Hepatic stellate cell (primary cell): ENCODE measurements around the gene FOXL1.

Source experiments
- DNase-seq: peaks from one replicate; pipeline ENCODE4 v3.0.0; 2011; ENCODE audit warnings: low spot score

The FOXL1 gene

GRCh38 chr16:86568677-86569623 is 9.4 kb upstream of the FOXL1 start:
- no peak for DNase-seq

GRCh38 chr16:86569701-86570447 is 8.5 kb upstream of the FOXL1 start:
- no peak for DNase-seq

GRCh38 chr16:86570558-86571529 is 7.5 kb upstream of the FOXL1 start:
- no peak for DNase-seq

- DNase-seq: no peak
Observed at GRCh38 chr16:86571530-86571915, 6.8 kb upstream of the FOXL1 start.

GRCh38 chr16:86572041-86572521 is 6.3 kb upstream of the FOXL1 start:
- no peak for DNase-seq

- DNase-seq: no peak
Observed at GRCh38 chr16:86572606-86573005, 5.7 kb upstream of the FOXL1 start.

- no peak for DNase-seq
Observed at GRCh38 chr16:86573215-86573614, 5.1 kb upstream of the FOXL1 start.

- DNase-seq: no peak
Observed at GRCh38 chr16:86573646-86574508, 4.5 kb upstream of the FOXL1 start.

GRCh38 chr16:86574646-86575045 is 3.7 kb upstream of the FOXL1 start:
- no peak for DNase-seq

- no peak for DNase-seq
Observed at GRCh38 chr16:86575095-86575685, 3.2 kb upstream of the FOXL1 start.

GRCh38 chr16:86575754-86576557 is 2.4 kb upstream of the FOXL1 start:
- DNase-seq: peak; percentile 94

GRCh38 chr16:86576591-86577313 is 1.6 kb upstream of the FOXL1 start:
- no peak for DNase-seq

GRCh38 chr16:86577314-86577971 is 906 bp upstream of the FOXL1 start:
- no peak for DNase-seq

- DNase-seq: peak; percentile 78
Observed at GRCh38 chr16:86578611-86579267, 390 bp downstream of the FOXL1 start.

GRCh38 chr16:86579268-86580062 is 1.1 kb downstream of the FOXL1 start:
- no peak for DNase-seq

- no peak for DNase-seq
Observed at GRCh38 chr16:86580063-86580790, 1.9 kb downstream of the FOXL1 start.
